Hematopoietic multipotent progenitor cell treated with erythropoietin and hydrocortisone succinate and interleukin-3 and kit ligand, for 15 days (in vitro differentiated cells): ENCODE data around the gene SEMA6A.

Experiments
- DNase-seq: peaks from one replicate; pipeline ENCODE4 v3.0.0-alpha.2; 2015; ENCODE audit warnings: low spot score

Gene SEMA6A

GRCh38 chr5:116575326-116576052 lies 866 bp upstream of the SEMA6A start:
- no peak for DNase-seq

DNA sequence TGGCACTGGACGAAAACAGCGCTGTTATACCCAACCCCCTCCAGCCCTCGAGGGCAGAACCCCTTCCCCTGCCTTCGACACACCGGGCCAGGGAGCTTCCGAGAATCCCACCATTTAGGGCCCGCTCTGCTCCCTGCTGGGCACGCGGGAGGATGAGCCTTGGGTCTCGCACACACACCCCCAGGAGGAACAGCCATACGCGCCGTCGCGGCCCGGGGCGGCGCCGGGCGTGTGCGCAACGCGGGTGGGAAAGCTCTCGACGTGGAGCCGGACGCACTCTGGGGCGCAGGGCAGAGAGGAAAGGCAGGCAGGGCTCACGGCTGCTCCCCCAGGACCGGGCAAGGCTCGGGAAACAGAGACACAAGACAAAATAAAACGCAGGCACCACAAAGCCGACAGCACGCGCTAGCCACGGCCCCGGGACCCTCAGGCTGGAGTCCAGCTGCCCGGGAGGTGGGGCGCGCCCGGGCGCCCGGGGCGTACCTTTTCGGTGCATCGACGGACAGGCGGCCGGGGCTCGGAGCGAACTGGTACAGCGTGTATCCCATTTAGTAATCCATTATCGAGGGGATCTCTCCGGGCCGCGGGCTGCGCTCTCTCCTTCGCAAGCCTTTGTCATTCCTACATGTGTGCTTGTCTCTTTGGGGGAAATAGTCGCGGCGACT lies 789 bp downstream of the SEMA6A start:
- no peak for DNase-seq

GRCh38 chr5:116573279-116573701 lies 1.3 kb downstream of the SEMA6A start:
- DNase-seq = no peak

DNA sequence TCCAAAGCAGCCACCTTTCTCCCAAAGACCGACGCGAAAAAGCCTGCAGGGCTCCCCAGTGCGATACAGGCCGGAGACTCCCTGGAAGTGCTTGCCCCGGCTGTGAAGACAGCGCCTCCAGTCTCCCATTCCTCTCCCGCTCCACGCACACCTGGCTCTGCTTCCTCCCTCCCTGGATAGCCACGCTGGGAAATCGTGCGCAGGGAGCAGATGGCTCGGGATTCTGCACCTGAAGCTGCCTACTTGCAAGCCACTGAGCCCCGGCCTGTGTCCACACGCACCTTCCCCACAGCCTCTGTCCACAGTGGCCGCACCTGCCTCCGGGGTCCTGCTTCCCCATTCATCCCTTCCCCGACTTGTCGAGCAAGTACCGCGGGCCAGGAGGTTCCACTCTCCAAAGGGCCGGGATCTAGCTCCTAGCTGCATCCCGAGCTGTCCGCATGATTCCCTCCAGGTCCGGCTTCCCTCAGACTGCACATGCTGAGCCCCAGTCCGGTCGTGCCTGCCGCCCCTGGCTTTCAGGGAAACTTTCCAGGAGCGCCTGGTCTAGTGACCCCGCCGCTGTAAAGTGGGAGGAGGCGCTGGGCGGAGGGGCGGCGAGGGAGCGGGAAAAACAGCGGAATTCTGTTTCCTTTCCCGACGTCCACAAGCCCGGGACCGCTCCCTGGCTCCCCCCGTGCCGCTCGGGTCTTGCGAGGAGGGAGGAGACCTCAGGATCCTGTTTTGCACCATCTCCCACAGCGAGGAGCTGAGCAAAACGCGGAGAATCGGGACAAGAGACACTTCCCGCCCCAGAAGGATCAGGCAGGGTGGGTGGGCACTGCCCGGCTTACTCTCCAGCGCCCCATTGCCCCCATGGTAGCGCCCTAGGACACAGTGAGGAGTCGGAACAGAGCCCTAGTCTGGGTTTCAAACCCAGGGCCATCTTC lies 2.0 kb downstream of the SEMA6A start:
- DNase-seq = no peak

DNA sequence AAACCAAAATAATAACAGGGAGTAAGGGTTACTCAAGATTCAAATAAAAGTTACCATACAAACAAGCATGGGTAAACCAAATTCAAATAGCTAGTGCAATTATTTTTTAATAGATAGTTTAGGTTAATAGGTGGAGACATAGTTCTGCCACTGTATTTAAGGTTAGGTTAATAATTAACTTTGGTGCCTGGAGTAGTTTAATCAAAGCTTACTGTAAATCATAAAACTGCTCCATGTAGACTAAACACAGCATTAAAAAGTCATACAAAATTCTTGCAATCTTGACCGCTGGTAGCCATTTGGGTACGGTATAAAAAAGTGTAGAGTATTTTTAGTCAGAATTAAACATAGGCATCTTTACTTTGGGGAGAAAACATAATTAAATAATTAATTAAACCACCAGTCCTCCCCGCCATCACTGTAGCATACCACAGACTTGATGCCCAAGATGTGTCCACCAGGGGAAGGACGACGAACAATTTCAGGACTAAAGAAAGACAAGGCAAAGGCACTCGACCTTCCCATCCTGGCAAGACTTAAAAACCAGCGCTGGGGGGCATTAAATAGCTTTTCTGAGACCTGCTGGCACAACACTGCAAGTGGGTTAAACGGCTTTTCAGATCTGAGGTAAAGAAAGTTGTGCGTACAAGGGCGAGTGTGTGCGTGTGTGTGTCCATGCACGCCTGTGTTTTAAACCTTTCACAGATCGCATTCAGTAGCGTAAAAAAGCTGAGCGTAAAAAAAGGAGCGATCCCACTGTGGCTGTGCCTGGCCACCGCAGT lies 2.9 kb downstream of the SEMA6A start:
- no peak for DNase-seq

DNA sequence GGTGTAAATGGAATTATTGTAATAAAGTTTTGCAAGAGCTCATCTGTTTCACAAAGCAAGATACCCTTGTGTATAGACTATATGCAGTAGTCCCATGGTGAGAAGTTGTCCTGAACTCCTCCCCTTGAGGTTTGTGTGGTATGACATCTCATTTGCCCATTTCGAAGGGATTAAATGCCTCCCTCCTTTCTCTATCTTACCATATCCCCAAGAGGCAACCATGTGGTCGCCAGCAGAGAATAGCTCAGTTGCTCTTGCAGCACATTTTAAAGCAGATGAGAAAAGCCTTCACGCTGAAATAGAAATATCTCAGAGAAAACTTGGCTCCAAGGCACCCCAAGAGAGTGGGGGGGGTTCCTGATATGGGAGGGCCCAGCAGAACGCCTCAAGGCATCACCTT lies 4.6 kb downstream of the SEMA6A start:
- DNase-seq = no peak

DNA sequence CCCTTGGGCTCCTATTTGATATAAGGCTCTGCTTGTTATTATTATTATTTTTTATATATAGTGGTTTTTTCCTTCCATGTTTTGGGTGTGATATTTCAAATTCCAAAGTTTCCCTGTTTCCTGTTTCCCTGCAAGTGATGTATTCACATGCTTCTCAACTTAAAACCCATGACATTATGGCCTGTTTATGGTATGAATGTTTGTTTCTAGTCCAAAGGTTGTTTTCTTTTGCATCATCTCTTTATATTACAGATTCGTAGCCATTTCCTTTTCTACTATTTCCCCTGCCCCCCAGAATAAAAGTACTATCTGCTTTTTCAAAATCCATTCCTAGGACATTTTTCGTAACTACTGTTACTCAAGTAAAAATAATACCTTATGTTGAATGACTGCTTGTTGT lies 7.5 kb downstream of the SEMA6A start:
- no peak for DNase-seq

DNA sequence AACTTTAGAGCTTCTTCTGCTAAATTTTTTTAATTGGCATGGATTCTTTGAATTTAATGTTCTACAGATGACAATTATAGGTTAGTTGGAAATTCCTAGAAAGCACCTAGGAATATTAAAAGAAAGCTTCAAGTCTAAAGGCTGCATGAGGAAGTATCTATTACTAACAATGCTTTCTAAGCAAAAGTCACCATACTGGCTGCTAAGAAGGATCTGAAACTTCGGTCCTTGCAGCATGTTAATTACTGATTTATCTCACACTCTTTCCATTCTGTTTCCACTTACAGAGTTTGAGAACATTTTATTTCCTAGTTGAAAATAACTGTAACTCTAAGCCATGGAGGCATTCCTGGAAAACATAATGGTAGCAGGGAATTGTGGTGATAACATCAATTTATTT lies 8.4 kb downstream of the SEMA6A start:
- no peak for DNase-seq

DNA sequence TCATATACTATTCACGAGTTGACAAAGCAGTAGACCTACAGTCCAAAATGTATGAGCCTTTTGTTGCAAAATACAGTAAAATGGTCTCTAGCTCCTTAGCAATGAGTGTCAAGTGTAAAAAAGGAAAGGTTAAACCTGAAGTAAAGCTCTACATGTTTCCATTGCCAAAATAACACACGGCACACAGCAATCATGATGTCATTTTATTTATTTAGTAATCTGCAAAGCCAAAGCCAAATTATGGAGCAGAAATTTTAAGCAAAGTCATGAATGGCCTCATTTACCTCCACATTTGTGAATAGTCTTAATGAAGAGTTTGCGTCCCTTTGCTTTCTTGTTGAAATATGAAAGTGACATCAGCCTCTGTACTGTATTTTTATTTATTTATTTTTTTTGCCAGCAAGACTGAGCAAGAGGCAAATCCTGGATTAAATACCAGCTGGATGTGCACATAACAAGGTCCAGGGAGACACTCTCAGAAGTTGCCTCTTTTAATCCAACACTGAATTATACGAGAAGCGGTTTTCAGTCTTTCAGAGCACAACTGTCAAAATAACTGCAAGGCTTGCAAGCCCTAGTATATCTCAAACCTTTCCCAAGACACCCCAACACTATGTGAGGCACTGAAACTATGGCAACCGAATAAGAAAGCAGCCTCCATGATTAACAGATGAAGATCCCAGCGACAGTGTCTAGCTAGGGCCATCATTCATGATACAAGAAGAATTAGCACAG lies 9.7 kb downstream of the SEMA6A start:
- DNase-seq = no peak

DNA sequence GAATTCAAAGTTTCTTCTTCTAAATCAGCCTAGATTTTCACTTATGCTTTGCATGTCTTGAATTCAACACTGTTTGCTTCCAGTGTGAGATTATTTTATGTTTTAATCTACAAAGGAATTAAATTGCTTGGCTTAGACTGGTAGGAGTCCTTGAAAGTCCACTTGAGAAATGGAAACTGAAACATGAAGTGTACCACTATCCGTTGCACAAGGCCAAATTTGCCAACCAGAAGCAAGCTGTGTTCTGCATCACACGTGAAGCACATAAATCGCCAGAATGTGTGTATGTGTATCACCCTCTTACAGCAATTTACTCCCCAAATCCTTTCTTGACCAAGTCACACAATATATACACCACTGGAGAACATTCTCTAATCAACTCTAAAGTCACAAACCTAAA lies 10.3 kb downstream of the SEMA6A start:
- no peak for DNase-seq

- DNase-seq = no peak
Observed at GRCh38 chr5:116563736-116564308, 10.8 kb downstream of the SEMA6A start.

- DNase-seq = no peak
Observed at GRCh38 chr5:116562669-116563068, 12.0 kb downstream of the SEMA6A start.

DNA sequence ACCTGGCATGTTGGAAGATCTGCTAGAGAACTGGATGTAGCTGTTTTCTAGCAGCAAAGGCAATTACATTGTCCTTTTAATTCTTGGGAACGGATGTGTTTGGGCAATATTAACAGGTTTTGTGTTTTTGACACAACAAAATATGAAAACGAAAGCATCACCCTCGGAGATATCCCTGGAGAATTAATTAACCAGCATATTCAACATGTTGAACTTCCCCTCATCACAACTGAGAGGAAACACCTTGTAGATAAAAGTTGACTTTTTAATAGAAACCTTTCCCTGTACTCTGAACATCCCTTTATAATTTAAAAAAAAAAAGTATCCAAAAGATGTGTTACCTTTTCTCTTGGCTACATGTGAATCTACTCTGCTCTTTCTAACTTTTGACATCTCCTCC lies 13.0 kb downstream of the SEMA6A start:
- no peak for DNase-seq

DNA sequence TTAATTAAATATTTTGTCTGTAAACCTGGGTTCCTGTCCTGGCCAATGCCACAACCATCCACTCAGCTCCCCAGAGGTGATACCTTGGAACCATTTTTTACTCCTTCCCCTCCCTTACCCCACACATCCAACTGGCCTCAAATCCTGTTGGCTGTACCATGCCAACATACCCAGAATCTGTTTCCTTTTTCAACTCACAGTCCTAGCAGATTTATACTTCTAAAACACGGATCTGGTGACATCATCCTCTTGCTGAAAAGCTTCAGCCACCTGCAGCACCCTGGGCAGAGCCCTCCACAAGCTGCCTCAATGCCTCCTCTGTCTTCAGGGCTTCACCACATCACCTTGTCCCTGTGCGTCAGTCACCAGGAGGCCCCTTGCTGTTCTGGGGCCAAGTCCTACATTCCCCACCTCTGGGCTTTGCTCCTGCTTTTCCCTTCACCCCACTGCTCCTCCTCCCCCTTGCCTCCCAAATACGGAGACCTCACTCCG lies 14.9 kb downstream of the SEMA6A start:
- DNase-seq = no peak

GRCh38 chr5:116559239-116559638 lies 15.4 kb downstream of the SEMA6A start:
- no peak for DNase-seq

- DNase-seq = no peak
Observed at GRCh38 chr5:116557669-116558271, 16.9 kb downstream of the SEMA6A start.

- DNase-seq = no peak
Observed at GRCh38 chr5:116554764-116555163, 19.9 kb downstream of the SEMA6A start.

DNA sequence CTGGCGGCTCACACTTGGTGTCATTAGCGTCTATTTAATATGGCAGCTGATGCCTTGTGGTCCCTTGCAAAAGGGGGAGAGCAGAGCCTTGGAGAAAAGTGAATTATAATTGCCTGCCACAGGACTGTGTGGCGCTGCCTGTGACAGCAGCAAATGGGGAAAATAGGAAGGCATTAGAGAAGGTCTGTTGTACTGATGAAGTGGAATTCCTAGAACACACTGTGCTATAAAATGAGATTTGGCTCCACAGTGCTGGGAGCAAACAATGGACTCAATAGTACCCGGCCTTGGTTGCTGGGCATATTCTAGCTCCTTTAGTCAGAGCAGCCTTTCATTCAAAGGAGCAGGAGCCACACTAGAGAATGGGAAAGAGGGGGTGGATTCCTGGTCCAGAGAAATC lies 21.3 kb downstream of the SEMA6A start:
- DNase-seq = no peak

DNA sequence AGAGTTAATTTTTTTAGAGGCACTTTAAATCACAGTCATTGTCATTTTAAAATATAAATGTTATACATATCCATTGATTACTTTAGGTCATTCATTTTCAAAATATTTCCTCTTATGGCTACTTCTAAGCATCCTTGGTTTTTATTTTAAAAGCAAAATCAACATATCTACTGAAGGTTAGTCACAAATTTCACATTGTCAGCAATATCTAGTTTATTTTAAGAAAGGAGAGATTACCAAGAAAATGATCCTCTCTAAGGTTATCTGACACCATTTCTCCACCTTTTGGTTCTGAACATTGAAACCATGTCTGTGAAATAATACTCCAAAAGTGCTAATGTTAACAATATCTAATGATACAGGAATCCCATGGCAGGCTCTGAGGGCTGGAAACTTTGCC lies 24.5 kb downstream of the SEMA6A start:
- no peak for DNase-seq

- no peak for DNase-seq
Observed at GRCh38 chr5:116546743-116547124, 27.9 kb downstream of the SEMA6A start.
